Mesenchymal stem cell (in vitro differentiated cells and primary cell): ENCODE results near the gene NUBPL.
"Not testable (repeated sequence)": the region's sequence is repeated elsewhere in the genome, so short reads cannot be mapped to it uniquely, and the experiment has no call there.

Source experiments
- DNase-seq: peaks from one replicate; pipeline ENCODE4 v3.0.0-alpha.2; 2013
- H2AFZ ChIP-seq: one replicate; pipeline ENCODE4 v1.6.1; 2013; ENCODE audit warnings: low read depth, mild to moderate bottlenecking, control low read depth, inconsistent platforms, low read length, moderate library complexity
- H2AK5ac ChIP-seq: 2 replicates; pipeline ENCODE4 v1.6.1; 2013; ENCODE audit warnings: low read length, moderate library complexity, mild to moderate bottlenecking, inconsistent platforms; ENCODE audit not compliant: severe bottlenecking
- H2BK120ac ChIP-seq: one replicate; pipeline ENCODE4 v1.6.1; 2013; ENCODE audit warnings: low read depth, mild to moderate bottlenecking, inconsistent platforms, low read length, moderate library complexity
- H2BK12ac ChIP-seq, 2 experiments: one replicate each; pipeline ENCODE4 v1.6.1; 2013; ENCODE audit warnings: inconsistent platforms in 2 of 2, low read length in 2 of 2, mild to moderate bottlenecking in 2 of 2, moderate library complexity in 2 of 2, control low read depth in 1 of 2
- H2BK15ac ChIP-seq: one replicate; pipeline ENCODE4 v1.6.1; 2013; ENCODE audit warnings: mild to moderate bottlenecking, low read depth, inconsistent platforms; ENCODE audit not compliant: poor library complexity, severe bottlenecking
- H2BK5ac ChIP-seq: 2 replicates; pipeline ENCODE4 v1.6.1; 2013; ENCODE audit warnings: low read depth, mild to moderate bottlenecking, low read length, control low read depth, inconsistent platforms; ENCODE audit not compliant: poor library complexity, severe bottlenecking
- H3K14ac ChIP-seq, 2 experiments: one replicate each; pipeline ENCODE4 v1.6.1; 2013; ENCODE audit warnings: inconsistent platforms in 2 of 2, low read length in 2 of 2, control low read depth in 1 of 2, mild to moderate bottlenecking in 1 of 2, moderate library complexity in 1 of 2
- H3K18ac ChIP-seq, 2 experiments: one replicate each; pipeline ENCODE4 v1.6.1; 2013; ENCODE audit warnings: inconsistent platforms in 2 of 2, low read length in 2 of 2, control low read depth in 1 of 2, low read depth in 1 of 2, mild to moderate bottlenecking in 1 of 2
- H3K23ac ChIP-seq, 2 experiments: one replicate each; pipeline ENCODE4 v1.6.1; 2013; ENCODE audit warnings: inconsistent platforms in 2 of 2, low read length in 2 of 2, mild to moderate bottlenecking in 2 of 2, moderate library complexity in 2 of 2, control low read depth in 1 of 2
- H3K27ac ChIP-seq: 2 replicates; pipeline ENCODE4 v1.5.1; 2013; ENCODE audit warnings: mild to moderate bottlenecking, moderate library complexity, low read length, control low read depth, inconsistent platforms; ENCODE audit not compliant: poor library complexity, severe bottlenecking
- H3K27me3 ChIP-seq, 2 experiments: 2 replicates each; pipeline versions ENCODE4 v1.6.1 to v1.7.0; 2013; ENCODE audit warnings: low read length in 2 of 2, mild to moderate bottlenecking in 2 of 2, moderate library complexity in 2 of 2, control low read depth in 1 of 2, inconsistent platforms in 1 of 2; ENCODE audit not compliant: control insufficient read depth in 1 of 2, insufficient read depth in 1 of 2
- H3K36me3 ChIP-seq, 2 experiments: 2 replicates each; pipeline versions ENCODE4 v1.6.1 to v1.7.0; 2013; ENCODE audit warnings: low read length in 2 of 2, control low read depth in 1 of 2, inconsistent platforms in 1 of 2, low read depth in 1 of 2, mild to moderate bottlenecking in 1 of 2; ENCODE audit not compliant: insufficient read depth in 2 of 2, control insufficient read depth in 1 of 2
- H3K4ac ChIP-seq, 2 experiments: one replicate each; pipeline ENCODE4 v1.6.1; 2013; ENCODE audit warnings: inconsistent platforms in 2 of 2, low read length in 2 of 2, mild to moderate bottlenecking in 2 of 2, moderate library complexity in 2 of 2, control low read depth in 1 of 2, low read depth in 1 of 2
- H3K4me1 ChIP-seq: 2 replicates; pipeline ENCODE4 v1.6.1; 2013; ENCODE audit warnings: low read depth, low read length, control low read depth; ENCODE audit not compliant: control insufficient read depth, insufficient read depth
- H3K4me2 ChIP-seq: 2 replicates; pipeline ENCODE4 v1.6.1; 2013; ENCODE audit warnings: low read length, mild to moderate bottlenecking, inconsistent platforms; ENCODE audit not compliant: poor library complexity, severe bottlenecking
- H3K4me3 ChIP-seq, 2 experiments: 2 replicates each; pipeline versions ENCODE4 v1.5.1 to v1.7.0; 2013; ENCODE audit warnings: low read length in 2 of 2, mild to moderate bottlenecking in 2 of 2, control low read depth in 1 of 2, low read depth in 1 of 2; ENCODE audit not compliant: insufficient read depth in 1 of 2
- H3K79me1 ChIP-seq: replicated peaks from 2 replicates; pipeline ENCODE4 v1.6.1; 2013; ENCODE audit warnings: mild to moderate bottlenecking, control low read depth, low read length, inconsistent platforms; ENCODE audit not compliant: poor library complexity, severe bottlenecking
- H3K9ac ChIP-seq: 2 replicates; pipeline ENCODE4 v1.7.0; 2013; ENCODE audit warnings: mild to moderate bottlenecking, low read length, moderate library complexity
- H3K9me3 ChIP-seq: 2 replicates; pipeline ENCODE4 v1.7.0; 2013; ENCODE audit warnings: mild to moderate bottlenecking, low read length; ENCODE audit not compliant: control insufficient read depth
- H4K8ac ChIP-seq: one replicate; pipeline ENCODE4 v1.6.1; 2013; ENCODE audit warnings: inconsistent platforms, mild to moderate bottlenecking, low read length, moderate library complexity
- H4K91ac ChIP-seq: one replicate; pipeline ENCODE4 v1.6.1; 2013; ENCODE audit warnings: mild to moderate bottlenecking, low read length, inconsistent platforms
- WGBS: methylation state at CpG from one replicate; pipeline ENCODE4 v1.1.7; 2013; ENCODE audit warnings: mixed read lengths; 5-methylcytosine and 5-hydroxymethylcytosine counted together

Gene NUBPL

GRCh38 chr14:31746326-31746725 lies 185.1 kb downstream of the NUBPL start:
- 100% methylated on average over 1 of the region's 2 CpGs for WGBS
- H3K23ac ChIP-seq: no peak overlapping the region
- no peak overlapping the region for H3K18ac ChIP-seq
- H4K91ac ChIP-seq: no peak overlapping the region
- no peak overlapping the region for H2BK5ac ChIP-seq
- no peaks in the 10 kb centered on the region for H3K36me3 ChIP-seq
- no peak overlapping the region for H2BK12ac ChIP-seq
- peaks cover 28% of the 10 kb centered on the region for H3K9me3 ChIP-seq
- no peak overlapping the region for H3K14ac ChIP-seq
- H3K4ac ChIP-seq: no peak overlapping the region
- H2BK15ac ChIP-seq: no peak overlapping the region
- H2AFZ ChIP-seq: no peak overlapping the region
- no peaks in the 10 kb centered on the region for H3K27me3 ChIP-seq
- H4K8ac ChIP-seq: no peak overlapping the region
- no peaks in the 10 kb centered on the region for H3K4me1 ChIP-seq
- H2AK5ac ChIP-seq: no peak overlapping the region
- no peak overlapping the region for H3K4me2 ChIP-seq
- H3K27ac ChIP-seq: no peak overlapping the region
- H3K9ac ChIP-seq: no peak overlapping the region
- DNase-seq: no peak
- H2BK120ac ChIP-seq: no peak overlapping the region
- no peak overlapping the region for H3K4me3 ChIP-seq
- H3K79me1 ChIP-seq: peaks cover under 1% of the 10 kb centered on the region

GRCh38 chr14:31749275-31749674 lies 188.1 kb downstream of the NUBPL start:
- no peak overlapping the region for H2BK12ac ChIP-seq
- no peak overlapping the region for H3K4me3 ChIP-seq
- H3K27me3 ChIP-seq: no peaks in the 10 kb centered on the region
- peaks cover 28% of the 10 kb centered on the region for H3K9me3 ChIP-seq
- H3K4me2 ChIP-seq: no peak overlapping the region
- no peak overlapping the region for H3K23ac ChIP-seq
- H2BK15ac ChIP-seq: no peak overlapping the region
- H2BK120ac ChIP-seq: no peak overlapping the region
- H3K14ac ChIP-seq: no peak overlapping the region
- H3K9ac ChIP-seq: no peak overlapping the region
- no peak for DNase-seq
- no peak overlapping the region for H3K4ac ChIP-seq
- WGBS: 100% methylated on average over 1 of the region's 3 CpGs
- no peak overlapping the region for H2BK5ac ChIP-seq
- no peaks in the 10 kb centered on the region for H3K36me3 ChIP-seq
- no peaks in the 10 kb centered on the region for H3K4me1 ChIP-seq
- H3K27ac ChIP-seq: no peak overlapping the region
- no peak overlapping the region for H4K91ac ChIP-seq
- peaks cover 5% of the 10 kb centered on the region for H3K79me1 ChIP-seq
- H4K8ac ChIP-seq: no peak overlapping the region
- no peak overlapping the region for H3K18ac ChIP-seq
- H2AK5ac ChIP-seq: no peak overlapping the region
- H2AFZ ChIP-seq: no peak overlapping the region

- H3K4me1 ChIP-seq, H3K27me3 ChIP-seq, H3K79me1 ChIP-seq, H3K4ac ChIP-seq, H4K91ac ChIP-seq, H2BK120ac ChIP-seq, H2AFZ ChIP-seq, H3K4me2 ChIP-seq, H3K4me3 ChIP-seq, H2BK5ac ChIP-seq, H3K27ac ChIP-seq, H3K9ac ChIP-seq, H2AK5ac ChIP-seq, H3K14ac ChIP-seq, H2BK12ac ChIP-seq, H4K8ac ChIP-seq, DNase-seq, H2BK15ac ChIP-seq, H3K23ac ChIP-seq, H3K36me3 ChIP-seq, H3K18ac ChIP-seq: not testable (repeated sequence)
- peaks cover 20% of the 10 kb centered on the region for H3K9me3 ChIP-seq
- no CpG with 5 or more reads among the region's 1 CpG for WGBS
Observed at GRCh38 chr14:31751047-31751446, 189.8 kb downstream of the NUBPL start.

DNA sequence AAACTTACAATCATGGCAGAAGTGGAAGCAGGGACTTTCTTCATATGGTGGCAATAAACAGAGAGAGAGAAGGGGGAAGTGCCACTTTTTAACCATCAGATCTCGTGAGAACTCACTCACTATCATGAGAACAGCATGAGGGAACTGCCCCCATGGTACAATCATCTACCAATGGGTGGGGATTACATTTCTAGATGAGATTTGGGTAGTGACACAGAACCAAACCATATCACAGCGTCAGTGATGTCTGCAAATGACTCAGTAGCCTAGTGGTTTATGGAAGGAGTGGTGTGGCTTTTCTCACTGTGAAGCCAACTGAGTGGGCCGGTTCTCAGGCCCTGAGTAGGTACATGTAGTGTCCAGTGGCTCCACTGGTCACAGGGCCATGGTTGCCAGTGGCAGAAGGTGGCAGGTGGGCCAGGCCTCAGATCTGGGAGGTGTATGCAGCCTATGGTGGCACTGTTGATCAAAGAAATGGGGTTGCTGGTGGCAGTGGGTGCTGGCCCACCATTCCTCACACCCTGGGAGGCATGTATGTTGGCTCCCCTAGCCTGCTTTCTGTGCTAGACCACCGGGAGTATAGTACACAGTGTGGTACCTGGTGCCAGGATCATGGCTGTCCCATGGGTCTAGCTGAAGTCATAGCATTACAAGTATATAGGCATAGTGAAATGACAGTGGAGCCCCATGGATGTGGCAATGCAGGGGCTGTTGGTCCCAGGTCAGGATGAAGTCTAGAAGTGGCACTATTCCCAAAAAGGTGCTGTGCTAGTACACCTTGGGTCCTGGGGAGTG lies 191.9 kb downstream of the NUBPL start:
- no peak overlapping the region for H2BK120ac ChIP-seq
- H3K9me3 ChIP-seq: peaks cover 13% of the 10 kb centered on the region
- H3K27ac ChIP-seq: no peak overlapping the region
- no peak overlapping the region for H3K4ac ChIP-seq
- no peaks in the 10 kb centered on the region for H3K27me3 ChIP-seq
- no peak overlapping the region for H3K4me3 ChIP-seq
- DNase-seq: no peak
- H3K14ac ChIP-seq: no peak overlapping the region
- no peak overlapping the region for H2BK5ac ChIP-seq
- no peak overlapping the region for H3K18ac ChIP-seq
- no peak overlapping the region for H2AK5ac ChIP-seq
- no peak overlapping the region for H3K9ac ChIP-seq
- H2BK15ac ChIP-seq: no peak overlapping the region
- H3K79me1 ChIP-seq: peaks cover 5% of the 10 kb centered on the region
- no peaks in the 10 kb centered on the region for H3K36me3 ChIP-seq
- H4K8ac ChIP-seq: no peak overlapping the region
- no peak overlapping the region for H4K91ac ChIP-seq
- H3K4me2 ChIP-seq: no peak overlapping the region
- H3K4me1 ChIP-seq: no peaks in the 10 kb centered on the region
- H3K23ac ChIP-seq: no peak overlapping the region
- H2BK12ac ChIP-seq: no peak overlapping the region
- no peak overlapping the region for H2AFZ ChIP-seq
- 87% methylated on average over 3 of the region's 4 CpGs for WGBS
